GM19043 (cell line): ENCODE data around the gene GPR161.

Experiments
- ATAC-seq: cut with Tn5 transposase; IDR thresholded peaks from one replicate; pipeline ENCODE4 v1.9.1; 2021; ENCODE audit warnings: low read depth; ENCODE audit not compliant: unreplicated experiment

GPR161 gene

DNA sequence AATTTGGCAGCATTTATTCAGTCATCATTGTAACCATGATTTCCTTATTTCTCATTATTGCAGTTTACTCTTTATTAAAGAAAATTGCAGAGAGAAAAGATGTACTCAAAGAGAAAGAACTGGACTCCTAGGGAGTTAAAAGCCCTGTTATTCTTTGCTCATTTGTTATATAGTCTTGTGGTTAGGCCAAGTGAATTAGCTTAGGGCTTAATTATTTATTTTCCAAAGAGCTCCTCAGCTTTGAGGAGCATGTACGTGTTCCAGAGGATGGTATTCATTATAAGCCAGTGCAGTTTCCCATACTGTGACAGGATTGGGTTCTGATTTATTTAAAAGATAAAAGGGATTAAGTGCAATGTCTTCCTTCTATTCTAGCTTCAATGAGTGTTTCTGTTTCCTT lies 86.4 kb downstream of the GPR161 start:
- no peak for ATAC-seq

GRCh38 chr1:168045311-168045710 lies 91.4 kb downstream of the GPR161 start:
- ATAC-seq: no peak

DNA sequence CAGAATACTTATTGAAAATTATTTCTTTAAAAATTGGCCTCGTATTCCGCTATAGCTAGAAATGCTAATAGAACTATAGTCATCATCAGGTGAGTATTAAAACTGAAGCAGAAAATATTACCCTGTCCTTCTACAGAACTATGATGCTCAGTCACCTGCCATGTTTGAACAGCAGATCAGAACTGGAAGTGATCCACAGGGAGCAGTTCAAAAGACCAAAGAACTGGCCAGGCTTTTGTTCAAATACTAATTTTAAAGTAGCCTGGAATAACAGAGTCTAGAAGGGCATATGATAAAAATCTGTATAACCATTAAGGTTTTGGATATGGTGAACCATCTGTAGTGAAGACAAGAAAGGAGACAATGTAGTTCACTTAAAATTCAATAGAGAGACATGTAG lies 94.4 kb downstream of the GPR161 start:
- ATAC-seq: no peak

- ATAC-seq: no peak
Measured at GRCh38 chr1:168035345-168035744, 101.4 kb downstream of the GPR161 start.

DNA sequence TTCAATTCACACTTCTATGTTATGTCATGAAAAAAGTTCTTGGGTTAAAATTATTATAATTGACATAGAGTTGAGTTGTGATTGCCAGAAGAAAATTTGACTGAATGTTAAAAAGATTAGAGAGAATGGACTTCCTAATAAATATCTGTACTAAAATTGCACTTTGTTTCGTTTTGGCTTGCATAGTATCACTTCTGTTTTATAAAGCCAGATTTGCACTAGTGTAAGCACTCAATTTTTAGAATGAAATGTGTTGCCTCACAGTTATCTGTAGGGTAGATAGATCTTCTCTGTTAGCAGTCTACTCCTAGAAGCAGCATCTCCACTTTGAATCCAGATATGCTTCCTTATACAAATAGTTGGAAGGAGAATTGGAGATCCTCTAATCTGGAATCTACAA lies 104.7 kb downstream of the GPR161 start:
- no peak for ATAC-seq

GRCh38 chr1:168031627-168032026 lies 105.1 kb downstream of the GPR161 start:
- no peak for ATAC-seq

- no peak for ATAC-seq
Measured at GRCh38 chr1:168031198-168031597, 105.5 kb downstream of the GPR161 start.
